Measurements from ENCODE around the gene PRR30. TPM values are rescaled to one million over a fixed set of nuclear protein-coding genes. Genes with fewer than 3 reads are reported as not detected.

Gene PRR30
- total and polyA plus RNA-seq, 10 of the 15 experiments (the other 5 are each of a cell fraction or from before 2014, with no cell fraction given), result not detected

DNA sequence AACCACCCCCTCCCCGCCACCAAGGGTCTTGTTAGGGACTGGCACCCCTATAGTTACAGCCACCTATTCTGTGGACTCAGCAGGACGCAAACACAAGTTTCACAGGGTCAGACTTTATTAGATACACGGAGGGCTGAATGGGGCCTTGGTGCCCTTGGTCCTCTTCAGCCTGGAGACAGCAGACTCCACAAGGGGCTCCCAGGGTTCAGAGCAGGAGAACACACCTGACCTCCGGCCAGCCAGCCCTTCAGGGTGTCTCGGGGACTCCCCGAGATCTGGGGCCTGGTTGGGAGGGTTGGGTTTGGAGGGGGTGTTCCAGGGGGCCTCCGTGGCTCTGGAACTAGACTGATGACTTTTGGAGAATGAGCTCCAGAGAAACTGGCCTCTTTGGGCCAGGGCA is 2.5 kb downstream of the PRR30 start:
- RAD21 ChIA-PET (ENCODE audit: unreplicated experiment), result no interaction called here
- no TSS peak for BruUV-seq (replicated peaks)
- peaks cover 19% of the 10 kb centered on the region for H3K79me2 ChIP-seq (ENCODE audit: control insufficient read depth, insufficient read depth, low read length)
- no peak overlapping the region for H2AFZ ChIP-seq (ENCODE audit: control insufficient read depth, low read depth, low read length)
- H3K27ac ChIP-seq (ENCODE audit: control insufficient read depth, insufficient read depth), result no peak overlapping the region
- SMC1A ChIA-PET (ENCODE audit: uncharacterized antibody, unreplicated experiment), result no interaction called here
- in situ Hi-C loops (cut with MboI) (no loop called here), intact Hi-C loops (cut with micrococcal nuclease; ENCODE audit: unreplicated experiment) (no loop called here)
- WGBS (ENCODE audit: insufficient coverage, insufficient replicate concordance, low lambda C conversion rate, missing lambda C conversion rate), result 56% methylated on average over 7 of the region's 7 CpGs
- no peak overlapping the region for H3K9ac ChIP-seq (ENCODE audit: control insufficient read depth, insufficient read depth, low read length)
- no peak for FAIRE-seq
- H3K4me3 ChIP-seq, result no peak overlapping the region
- H3K36me3 ChIP-seq (ENCODE audit: control insufficient read depth in 2 of 2, insufficient read depth in 2 of 2, low read length in 1 of 2), result peaks cover 2 to 6% of the 10 kb centered on the region in 2 experiments; a peak in 2 of 4 replicates
- H3K4me1 ChIP-seq (ENCODE audit: control insufficient read depth, insufficient read depth, low read length), result peaks cover 8% of the 10 kb centered on the region
- TF ChIP-seq CBFB (IDR thresholded peaks at IDR 0.05; ENCODE audit: low read depth) (no peak), ZNF217 (IDR thresholded peaks at IDR 0.05) (no peak), MXI1 (IDR thresholded peaks at IDR 0.05; ENCODE audit: low read depth, low read length) (no peak), ESRRA (IDR thresholded peaks at IDR 0.05; ENCODE audit: low read length) (no peak), NFYB (IDR thresholded peaks at IDR 0.05; ENCODE audit: insufficient read depth, low read depth, low read length) (no peak), ATF7 (IDR thresholded peaks at IDR 0.05; ENCODE audit: low read depth) (no peak), ZSCAN29 (IDR thresholded peaks at IDR 0.05) (no peak), USF2 (IDR thresholded peaks at IDR 0.05; ENCODE audit: borderline replicate concordance, low read depth, low read length) (no peak)
- no peaks in the 10 kb centered on the region for H3K27me3 ChIP-seq (replicated peaks in 1 of 2; ENCODE audit: control insufficient read depth in 2 of 2, insufficient read depth in 2 of 2, low read length in 1 of 2)
- POLR2A ChIA-PET, result no interaction called here
- DNase-seq (ENCODE audit: low read depth, low spot score), result no peak
- no peaks in the 10 kb centered on the region for H4K20me1 ChIP-seq (ENCODE audit: control insufficient read depth, insufficient read depth)
- H3K9me3 ChIP-seq (replicated peaks; ENCODE audit: control insufficient read depth, insufficient read depth, low read length), result no peaks in the 10 kb centered on the region
- ATAC-seq, result no peak
- CTCF ChIA-PET, result no interaction called here
- H3K4me2 ChIP-seq (ENCODE audit: control insufficient read depth, insufficient read depth), result no peak overlapping the region

Data from GM12878 (cell line).